Stimulated activated effector memory CD8-positive, alpha-beta T cell treated with anti-CD3 and anti-CD28 coated beads, Interleukin-12 subunit alpha, Interleukin-12 subunit beta, amount 100 ng/mL, for 72 hours (primary cell): ENCODE results near the gene SLC15A5.

Source experiments
- ATAC-seq: fragments of 150-1000 bp; cut with Tn5 transposase; 2 replicates; pipeline ENCODE4 v1.10.0; 2021
- DNase-seq, 2 donors: peaks; one replicate each; pipeline ENCODE4 v3.0.0; 2021 to 2022; ENCODE audit warnings: low spot score in 2 of 2
- H3K27ac Mint-ChIP-seq: one replicate; pipeline ENCODE4 v1.8.0; 2022; ENCODE audit warnings: mild to moderate bottlenecking, mixed read lengths
- H3K36me3 Mint-ChIP-seq: one replicate; pipeline ENCODE4 v1.8.0; 2022; ENCODE audit warnings: mild to moderate bottlenecking, mixed read lengths
- H3K4me1 Mint-ChIP-seq: one replicate; pipeline ENCODE4 v1.8.0; 2022; ENCODE audit warnings: mixed read lengths
- H3K4me3 Mint-ChIP-seq: one replicate; pipeline ENCODE4 v1.8.0; 2022; ENCODE audit warnings: mild to moderate bottlenecking, mixed read lengths
- H3K9me3 Mint-ChIP-seq: one replicate; pipeline ENCODE4 v1.8.0; 2022; ENCODE audit warnings: mixed read lengths

SLC15A5 gene

GRCh38 chr12:16277585-16277984 is at the start of gene SLC15A5:
Gene SLC15A5, minus strand, starts transcription at chr12:16277685. Its CDS starts 0 bp downstream, at chr12:16277685.
- Mint-ChIP-seq H3K9me3 (peaks cover 3% of the 10 kb centered on the region), H3K4me1 (no peaks in the 10 kb centered on the region), H3K27ac (no peak within 1 kb of the TSS), H3K36me3 (no peaks in the 10 kb centered on the region), H3K4me3 (no peak within 1 kb of the TSS)
- DNase-seq (no peak), ATAC-seq (no peak)

GRCh38 chr12:16325426-16325825 is 47.9 kb upstream of the SLC15A5 start:
- ATAC-seq (no peak), DNase-seq (no peak)
- no peaks in the 10 kb centered on the region for H3K36me3 Mint-ChIP-seq
- H3K4me1 Mint-ChIP-seq = no peaks in the 10 kb centered on the region
- H3K9me3 Mint-ChIP-seq = peaks cover 24% of the 10 kb centered on the region
- no peak overlapping the region for H3K27ac Mint-ChIP-seq
- H3K4me3 Mint-ChIP-seq = no peak overlapping the region

- no peaks in the 10 kb centered on the region for H3K4me1 Mint-ChIP-seq
- no peak overlapping the region for H3K4me3 Mint-ChIP-seq
- DNase-seq = no peak
- ATAC-seq = no peak
- no peak overlapping the region for H3K27ac Mint-ChIP-seq
- H3K9me3 Mint-ChIP-seq = peaks cover 27% of the 10 kb centered on the region
- H3K36me3 Mint-ChIP-seq = no peaks in the 10 kb centered on the region
Observed at GRCh38 chr12:16324772-16325171, 47.3 kb upstream of the SLC15A5 start.

- DNase-seq (no peak), ATAC-seq (no peak)
- Mint-ChIP-seq H3K27ac (no peak overlapping the region), H3K4me1 (no peaks in the 10 kb centered on the region), H3K36me3 (no peaks in the 10 kb centered on the region), H3K4me3 (no peak overlapping the region), H3K9me3 (peaks cover 27% of the 10 kb centered on the region)
Observed at GRCh38 chr12:16324272-16324671, 46.8 kb upstream of the SLC15A5 start.

GRCh38 chr12:16323638-16324037 is 46.2 kb upstream of the SLC15A5 start:
- no peaks in the 10 kb centered on the region for H3K36me3 Mint-ChIP-seq
- H3K9me3 Mint-ChIP-seq = peaks cover 24% of the 10 kb centered on the region
- ATAC-seq (no peak), DNase-seq (no peak)
- no peak overlapping the region for H3K4me3 Mint-ChIP-seq
- no peaks in the 10 kb centered on the region for H3K4me1 Mint-ChIP-seq
- no peak overlapping the region for H3K27ac Mint-ChIP-seq

GRCh38 chr12:16323010-16323409 is 45.5 kb upstream of the SLC15A5 start:
- Mint-ChIP-seq H3K9me3 (peaks cover 19% of the 10 kb centered on the region), H3K36me3 (no peaks in the 10 kb centered on the region), H3K4me3 (no peak overlapping the region), H3K27ac (no peak overlapping the region), H3K4me1 (no peaks in the 10 kb centered on the region)
- DNase-seq = no peak
- no peak for ATAC-seq

GRCh38 chr12:16310934-16311333 is 33.4 kb upstream of the SLC15A5 start:
- Mint-ChIP-seq H3K4me1 (no peaks in the 10 kb centered on the region), H3K27ac (no peak overlapping the region), H3K9me3 (peaks cover 29% of the 10 kb centered on the region), H3K4me3 (no peak overlapping the region), H3K36me3 (no peaks in the 10 kb centered on the region)
- DNase-seq = no peak
- no peak for ATAC-seq

GRCh38 chr12:16307856-16308475 is 30.5 kb upstream of the SLC15A5 start:
- H3K36me3 Mint-ChIP-seq = no peaks in the 10 kb centered on the region
- H3K9me3 Mint-ChIP-seq = peaks cover 27% of the 10 kb centered on the region
- no peak overlapping the region for H3K27ac Mint-ChIP-seq
- no peak overlapping the region for H3K4me3 Mint-ChIP-seq
- no peaks in the 10 kb centered on the region for H3K4me1 Mint-ChIP-seq
- no peak for DNase-seq
- ATAC-seq = no peak

GRCh38 chr12:16303939-16304338 is 26.5 kb upstream of the SLC15A5 start:
- Mint-ChIP-seq H3K36me3 (no peaks in the 10 kb centered on the region), H3K27ac (no peak overlapping the region), H3K9me3 (peaks cover 9% of the 10 kb centered on the region), H3K4me1 (no peaks in the 10 kb centered on the region), H3K4me3 (no peak overlapping the region)
- ATAC-seq = no peak
- DNase-seq = no peak

GRCh38 chr12:16300736-16301135 is 23.3 kb upstream of the SLC15A5 start:
- H3K36me3 Mint-ChIP-seq = no peaks in the 10 kb centered on the region
- no peaks in the 10 kb centered on the region for H3K4me1 Mint-ChIP-seq
- no peak for DNase-seq
- no peak overlapping the region for H3K4me3 Mint-ChIP-seq
- no peak overlapping the region for H3K27ac Mint-ChIP-seq
- ATAC-seq = no peak
- H3K9me3 Mint-ChIP-seq = peaks cover 13% of the 10 kb centered on the region

GRCh38 chr12:16300122-16300521 is 22.6 kb upstream of the SLC15A5 start:
- DNase-seq (no peak), ATAC-seq (no peak)
- H3K36me3 Mint-ChIP-seq = no peaks in the 10 kb centered on the region
- H3K4me3 Mint-ChIP-seq = no peak overlapping the region
- no peaks in the 10 kb centered on the region for H3K4me1 Mint-ChIP-seq
- no peak overlapping the region for H3K27ac Mint-ChIP-seq
- peaks cover 13% of the 10 kb centered on the region for H3K9me3 Mint-ChIP-seq

- Mint-ChIP-seq H3K36me3 (no peaks in the 10 kb centered on the region), H3K9me3 (peaks cover 13% of the 10 kb centered on the region), H3K4me1 (no peaks in the 10 kb centered on the region), H3K27ac (no peak overlapping the region), H3K4me3 (no peak overlapping the region)
- DNase-seq = no peak
- ATAC-seq = no peak
Observed at GRCh38 chr12:16299403-16299802, 21.9 kb upstream of the SLC15A5 start.

GRCh38 chr12:16297521-16297920 is 20.0 kb upstream of the SLC15A5 start:
- H3K4me1 Mint-ChIP-seq = no peaks in the 10 kb centered on the region

GRCh38 chr12:16294376-16294956 is 17.0 kb upstream of the SLC15A5 start:
- ATAC-seq (no peak), DNase-seq (no peak)
- Mint-ChIP-seq H3K4me1 (no peaks in the 10 kb centered on the region), H3K27ac (no peak overlapping the region), H3K4me3 (no peak overlapping the region), H3K36me3 (no peaks in the 10 kb centered on the region), H3K9me3 (peaks cover 22% of the 10 kb centered on the region)

More at GRCh38 chr12:16297521-16297920, 20.0 kb upstream of the SLC15A5 start:
- Mint-ChIP-seq H3K27ac (no peak overlapping the region), H3K36me3 (no peaks in the 10 kb centered on the region), H3K9me3 (peaks cover 17% of the 10 kb centered on the region), H3K4me3 (no peak overlapping the region)
- ATAC-seq (no peak), DNase-seq (no peak)

- ATAC-seq = no peak
- H3K4me1 Mint-ChIP-seq = no peaks in the 10 kb centered on the region
- peaks cover 16% of the 10 kb centered on the region for H3K9me3 Mint-ChIP-seq
- no peak overlapping the region for H3K27ac Mint-ChIP-seq
- H3K4me3 Mint-ChIP-seq = no peak overlapping the region
- DNase-seq = no peak
- H3K36me3 Mint-ChIP-seq = no peaks in the 10 kb centered on the region
Observed at GRCh38 chr12:16291032-16291431, 13.5 kb upstream of the SLC15A5 start.

- H3K4me1 Mint-ChIP-seq = no peaks in the 10 kb centered on the region
- peaks cover 20% of the 10 kb centered on the region for H3K9me3 Mint-ChIP-seq
- H3K27ac Mint-ChIP-seq = no peak overlapping the region
- no peak for DNase-seq
- no peak overlapping the region for H3K4me3 Mint-ChIP-seq
- no peak for ATAC-seq
- H3K36me3 Mint-ChIP-seq = no peaks in the 10 kb centered on the region
Observed at GRCh38 chr12:16285586-16285985, 8.1 kb upstream of the SLC15A5 start.
